T-cell (primary cell): Measurements from ENCODE around the gene TMEM98. TPM values are rescaled to one million over a fixed set of nuclear protein-coding genes. Genes with fewer than 3 reads are reported as not detected.
A peak's percentile ranks its signal among the peaks of the same experiment; 100 is the strongest.

ENCODE experiments used
- ATAC-seq, 4 experiments: fragments of 200-7000 bp in 3 of 4; fragments of 150-1000 bp in 1 of 4; cut with Tn5 transposase; replicated peaks in 1 of 4; 1 replicate in 3 of 4; 2 replicates in 1 of 4; pipeline ENCODE4 v1.10.0; 2021; ENCODE audit warnings: moderate library complexity in 3 of 4, mild to moderate bottlenecking in 2 of 4, moderate number of reproducible peaks in 1 of 4
- CTCF ChIA-PET, 2 donors: fragments of 300-600 bp; sonication (Branson Sonifier 250); formaldehyde crosslinking; loops; one replicate each; lab custom pipeline; 2022; ENCODE audit warnings: antibody characterized with exemption in 2 of 2; lab: Charles Lee
- POLR2A ChIA-PET, 2 donors: fragments of 300-600 bp; sonication (Branson Sonifier 250); formaldehyde crosslinking; loops; one replicate each; lab custom pipeline; 2022; ENCODE audit warnings: antibody characterized with exemption in 2 of 2; lab: Charles Lee
- DNase-seq, 35 experiments: peaks; one replicate each; pipeline versions ENCODE4 v3.0.0 to v3.0.0-alpha.2; 2013 to 2023
- H3K27ac ChIP-seq: one replicate; pipeline ENCODE4 v1.5.1; 2013; ENCODE audit warnings: low read length
- H3K27me3 ChIP-seq, 2 experiments: replicated peaks in 1 of 2; 1 replicate in 1 of 2; 2 replicates in 1 of 2; pipeline versions ENCODE4 v1.6.1 to v1.7.0; 2013; ENCODE audit warnings: low read length in 1 of 2, mixed read lengths in 1 of 2; ENCODE audit not compliant: control insufficient read depth in 2 of 2, insufficient read depth in 2 of 2; ENCODE audit errors: extremely low read depth in 1 of 2
- H3K36me3 ChIP-seq, 2 donors: 1 replicate in 1 of 2; 2 replicates in 1 of 2; pipeline versions ENCODE4 v1.6.1 to v1.7.0; 2013; ENCODE audit warnings: low read length in 1 of 2; ENCODE audit not compliant: control insufficient read depth in 2 of 2, insufficient read depth in 1 of 2; ENCODE audit errors: extremely low read depth in 1 of 2
- H3K4me1 ChIP-seq, 2 experiments: 1 replicate in 1 of 2; 2 replicates in 1 of 2; pipeline versions ENCODE4 v1.6.1 to v1.7.0; 2013; ENCODE audit warnings: low read length in 2 of 2, mixed read lengths in 1 of 2; ENCODE audit not compliant: insufficient read depth in 2 of 2, control insufficient read depth in 1 of 2; ENCODE audit errors: extremely low read depth in 1 of 2
- H3K4me3 ChIP-seq, 2 donors: 1 replicate in 1 of 2; 2 replicates in 1 of 2; pipeline versions ENCODE4 v1.5.1 to v1.7.0; 2013; ENCODE audit warnings: mild to moderate bottlenecking in 2 of 2, low read length in 1 of 2, moderate library complexity in 1 of 2; ENCODE audit not compliant: control insufficient read depth in 1 of 2; ENCODE audit errors: extremely low read depth in 1 of 2
- H3K9me3 ChIP-seq: 2 replicates; pipeline ENCODE4 v1.7.0; 2013
- H3K27ac Mint-ChIP-seq, 2 donors: one replicate each; pipeline ENCODE4 v1.8.0; 2020 to 2021; ENCODE audit warnings: mild to moderate bottlenecking in 2 of 2, mixed read lengths in 2 of 2
- H3K27me3 Mint-ChIP-seq, 2 donors: one replicate each; pipeline ENCODE4 v1.8.0; 2021 to 2022; ENCODE audit warnings: mixed read lengths in 2 of 2
- H3K36me3 Mint-ChIP-seq: one replicate; pipeline ENCODE4 v1.8.0; 2021; ENCODE audit warnings: mixed read lengths
- H3K4me1 Mint-ChIP-seq, 3 donors: one replicate each; pipeline ENCODE4 v1.8.0; 2020 to 2022; ENCODE audit warnings: mixed read lengths in 3 of 3, mild to moderate bottlenecking in 1 of 3
- H3K4me3 Mint-ChIP-seq, 3 donors: one replicate each; pipeline ENCODE4 v1.8.0; 2020 to 2022; ENCODE audit warnings: mild to moderate bottlenecking in 3 of 3, mixed read lengths in 3 of 3, moderate library complexity in 3 of 3
- H3K9me3 Mint-ChIP-seq, 3 donors: one replicate each; pipeline ENCODE4 v1.8.0; 2020 to 2022; ENCODE audit warnings: mixed read lengths in 3 of 3
- whole genome bisulfite sequencing: methylation state at CpG from one replicate; pipeline ENCODE4 v1.1.5; 2013; ENCODE audit warnings: missing lambda C conversion rate; ENCODE audit not compliant: insufficient coverage; 5-methylcytosine and 5-hydroxymethylcytosine counted together
- total RNA-seq, 35 experiments: library from RNA in 6 of 35; stranded (reverse) in 6 of 35; fragments of 120-200 nt in 1 of 35; gene quantifications; one replicate each; pipeline versions ENCODE4 v1.2.1 to v1.2.4 and lab custom pipeline; 2013 to 2026

Gene TMEM98
- total RNA-seq (under 1 TPM in 3 of 5 donors, not detected in 2; 0.26 to 0.41 (median 0.36) TPM), total RNA-seq (lab: John Stamatoyannopoulos, UW) (0 to 0.28 (median 0.06) reads per million in 29 experiments)
- 0.48 TPM for total RNA-seq (2013)

GRCh38 chr17:32927724-32928585, at the start of gene TMEM98:
TMEM98 (plus strand) TSS chr17:32928153; CDS start chr17:32931529, 3,376 bp downstream.
- ChIA-PET CTCF (interaction anchor here in 1 of 2 donors (0.6 to 1.0 kb wide), 2 partner anchors 70 to 74 kb away, joined by 3 read pairs; no protein-coding TSS in a partner anchor), POLR2A (no interaction called here)
- no peaks in the 10 kb centered on the region for H3K36me3 Mint-ChIP-seq
- WGBS = 1% methylated on average over 89 of the region's 99 CpGs
- no peak within 1 kb of the TSS for H3K27ac Mint-ChIP-seq
- no peaks in the 10 kb centered on the region for H3K36me3 ChIP-seq
- ATAC-seq (peak in 1 of 4 experiments; percentile 41), DNase-seq (no peak)
- peaks cover 0 to 7% of the 10 kb centered on the region in 2 experiments for H3K4me1 ChIP-seq
- H3K27me3 ChIP-seq = peaks cover 11 to 42% of the 10 kb centered on the region in 2 experiments
- no peaks in the 10 kb centered on the region for H3K9me3 ChIP-seq
- no peaks in the 10 kb centered on the region for H3K9me3 Mint-ChIP-seq
- H3K27me3 Mint-ChIP-seq = peaks cover 39 to 46% of the 10 kb centered on the region in 2 donors
- H3K4me3 ChIP-seq = no peak within 1 kb of the TSS
- H3K4me1 Mint-ChIP-seq = peaks cover 0 to 5% (median 3%) of the 10 kb centered on the region in 3 donors
- peak within 1 kb of the TSS; percentile 45 to 65 (median 51) for H3K4me3 Mint-ChIP-seq
- no peak within 1 kb of the TSS for H3K27ac ChIP-seq

- Mint-ChIP-seq H3K36me3 (no peaks in the 10 kb centered on the region), H3K4me1 (peaks cover 13 to 15% (median 15%) of the 10 kb centered on the region in 3 donors), H3K27me3 (peaks cover 7 to 10% of the 10 kb centered on the region in 2 donors), H3K9me3 (no peaks in the 10 kb centered on the region), H3K27ac (no peak overlapping the region), H3K4me3 (peak overlapping the region in 1 of 3 donors; percentile 74)
- ATAC-seq = no peak
- ChIA-PET CTCF (interaction anchor here in 1 of 2 donors (0.6 to 3.4 kb wide), 11 partner anchors 8 to 538 kb away, joined by 3 to 47 read pairs (median 7); partner anchors contain the start of genes CDK5R1 and PSMD11), POLR2A (interaction anchor here in 1 of 2 donors (0.7 kb wide), 1 partner anchor 95 kb away, joined by 3 read pairs; no protein-coding TSS in a partner anchor)
- Histone ChIP-seq H3K4me3 (no peak overlapping the region), H3K27ac (no peak overlapping the region), H3K36me3 (no peaks in the 10 kb centered on the region), H3K9me3 (no peaks in the 10 kb centered on the region), H3K4me1 (peaks cover 5 to 13% of the 10 kb centered on the region in 2 experiments), H3K27me3 (no peaks in the 10 kb centered on the region)
- no peak for DNase-seq
- WGBS = 100% methylated on average over 2 of the region's 3 CpGs
Measured at GRCh38 chr17:32878211-32878610, 49.7 kb upstream of the TMEM98 start.

- ChIA-PET CTCF (interaction anchor here (0.6 to 3.4 kb wide), 2 partner anchors 96 to 97 kb away, joined by 3 to 47 read pairs; no protein-coding TSS in a partner anchor), POLR2A (no interaction called here)
- H3K36me3 ChIP-seq = no peaks in the 10 kb centered on the region
- Mint-ChIP-seq H3K36me3 (no peaks in the 10 kb centered on the region), H3K27ac (no peak overlapping the region), H3K9me3 (no peaks in the 10 kb centered on the region), H3K4me3 (no peak overlapping the region), H3K27me3 (peaks cover 12 to 15% of the 10 kb centered on the region in 2 donors), H3K4me1 (peaks cover 13 to 15% (median 15%) of the 10 kb centered on the region in 3 donors)
- H3K4me1 ChIP-seq = peaks cover 5 to 13% of the 10 kb centered on the region in 2 experiments
- H3K27me3 ChIP-seq = peaks cover 0 to 2% of the 10 kb centered on the region in 2 experiments
- no CpG with 5 or more reads among the region's 1 CpG for WGBS
- H3K9me3 ChIP-seq = no peaks in the 10 kb centered on the region
- no peak overlapping the region for H3K27ac ChIP-seq
- no peak overlapping the region for H3K4me3 ChIP-seq
- DNase-seq = no peak
- no peak for ATAC-seq
Measured at GRCh38 chr17:32879134-32879533, 48.8 kb upstream of the TMEM98 start.

- Histone ChIP-seq H3K4me1 (peaks cover 5 to 12% of the 10 kb centered on the region in 2 experiments), H3K9me3 (no peaks in the 10 kb centered on the region), H3K27me3 (peaks cover 0 to 6% of the 10 kb centered on the region in 2 experiments), H3K4me3 (no peak overlapping the region), H3K27ac (no peak overlapping the region), H3K36me3 (no peaks in the 10 kb centered on the region)
- peaks cover 8 to 12% (median 10%) of the 10 kb centered on the region in 3 donors for H3K4me1 Mint-ChIP-seq
- ChIA-PET POLR2A (no interaction called here), CTCF (interaction anchor here in 1 of 2 donors (0.6 kb wide), 1 partner anchor 674 kb away, joined by 3 read pairs; no protein-coding TSS in a partner anchor)
- no peak for ATAC-seq
- no peaks in the 10 kb centered on the region for H3K9me3 Mint-ChIP-seq
- WGBS = 88% methylated on average over 5 of the region's 6 CpGs
- DNase-seq = no peak
- no peak overlapping the region for H3K4me3 Mint-ChIP-seq
- peaks cover 19 to 22% of the 10 kb centered on the region in 2 donors for H3K27me3 Mint-ChIP-seq
- H3K27ac Mint-ChIP-seq = no peak overlapping the region
- H3K36me3 Mint-ChIP-seq = no peaks in the 10 kb centered on the region
Measured at GRCh38 chr17:32880671-32881453, 47.1 kb upstream of the TMEM98 start.

DNA sequence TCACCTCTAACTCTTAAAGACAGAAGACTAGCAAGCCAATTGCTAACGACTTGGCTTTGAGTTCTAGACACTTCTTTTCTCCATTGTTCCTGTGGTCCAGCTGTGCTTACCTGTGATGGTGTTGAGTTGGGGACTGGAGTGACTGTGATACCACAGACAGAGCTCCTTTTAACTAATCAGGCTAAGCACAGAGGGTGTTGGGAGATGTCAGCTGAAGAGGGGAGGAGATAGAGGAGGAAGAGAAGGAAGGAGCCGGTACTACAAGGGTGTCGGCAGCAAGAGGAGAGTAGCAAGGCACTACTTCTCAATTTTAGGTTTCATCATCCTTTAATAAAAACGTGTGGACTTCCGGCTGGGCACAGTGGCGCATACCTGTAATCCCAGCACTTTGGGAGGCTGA, 45.9 kb upstream of the TMEM98 start:
- peaks cover 24 to 25% of the 10 kb centered on the region in 2 donors for H3K27me3 Mint-ChIP-seq
- H3K4me3 Mint-ChIP-seq = no peak overlapping the region
- CTCF ChIA-PET = no interaction called here
- ATAC-seq (no peak), DNase-seq (no peak)
- H3K27ac ChIP-seq = no peak overlapping the region
- H3K36me3 Mint-ChIP-seq = no peaks in the 10 kb centered on the region
- H3K27ac Mint-ChIP-seq = no peak overlapping the region
- H3K4me1 ChIP-seq = peaks cover 5 to 6% of the 10 kb centered on the region in 2 experiments
- POLR2A ChIA-PET = no interaction called here
- no peaks in the 10 kb centered on the region for H3K9me3 Mint-ChIP-seq
- H3K4me1 Mint-ChIP-seq = peaks cover 7 to 8% (median 7%) of the 10 kb centered on the region in 3 donors
- H3K27me3 ChIP-seq = peaks cover 0 to 8% of the 10 kb centered on the region in 2 experiments
- 72% methylated on average over 3 of the region's 6 CpGs for WGBS
- no peak overlapping the region for H3K4me3 ChIP-seq
- H3K36me3 ChIP-seq = no peaks in the 10 kb centered on the region
- H3K9me3 ChIP-seq = no peaks in the 10 kb centered on the region

- H3K9me3 ChIP-seq = no peaks in the 10 kb centered on the region
- H3K4me3 Mint-ChIP-seq = no peak overlapping the region
- WGBS = no CpG with 5 or more reads among the region's 4 CpGs
- no peak overlapping the region for H3K4me3 ChIP-seq
- H3K36me3 Mint-ChIP-seq = no peaks in the 10 kb centered on the region
- H3K36me3 ChIP-seq = no peaks in the 10 kb centered on the region
- peaks cover 25% of the 10 kb centered on the region in 2 donors for H3K27me3 Mint-ChIP-seq
- H3K27ac ChIP-seq = no peak overlapping the region
- H3K4me1 ChIP-seq = peaks cover under 1% of the 10 kb centered on the region in 2 experiments
- peaks cover 1 to 3% (median 2%) of the 10 kb centered on the region in 3 donors for H3K4me1 Mint-ChIP-seq
- no peaks in the 10 kb centered on the region for H3K9me3 Mint-ChIP-seq
- ChIA-PET POLR2A (no interaction called here), CTCF (no interaction called here)
- DNase-seq = no peak
- no peak overlapping the region for H3K27ac Mint-ChIP-seq
- peaks cover 0 to 8% of the 10 kb centered on the region in 2 experiments for H3K27me3 ChIP-seq
- no peak for ATAC-seq
Measured at GRCh38 chr17:32882734-32883133, 45.2 kb upstream of the TMEM98 start.
